GM23248 (cell line): ENCODE measurements around the gene PDXDC1.
"Not testable (repeated sequence)": the region's sequence is repeated elsewhere in the genome, so short reads cannot be mapped to it uniquely, and the experiment has no call there.

Experiments
- EZH2 ChIP-seq: fragments of 200-600 bp; sonication (generic); IDR thresholded peaks from 2 replicates; pipeline ENCODE4 v1.6.1; 2018; ENCODE audit warnings: antibody characterized with exemption, mild to moderate bottlenecking; ENCODE audit not compliant: insufficient read depth, poor library complexity, severe bottlenecking
- EZH2phosphoT487 ChIP-seq: fragments of 200-600 bp; sonication (generic); IDR thresholded peaks from 2 replicates; pipeline ENCODE4 v1.6.1; 2018; ENCODE audit warnings: antibody characterized with exemption, moderate library complexity, mild to moderate bottlenecking, low read depth; ENCODE audit not compliant: insufficient read depth

DNA sequence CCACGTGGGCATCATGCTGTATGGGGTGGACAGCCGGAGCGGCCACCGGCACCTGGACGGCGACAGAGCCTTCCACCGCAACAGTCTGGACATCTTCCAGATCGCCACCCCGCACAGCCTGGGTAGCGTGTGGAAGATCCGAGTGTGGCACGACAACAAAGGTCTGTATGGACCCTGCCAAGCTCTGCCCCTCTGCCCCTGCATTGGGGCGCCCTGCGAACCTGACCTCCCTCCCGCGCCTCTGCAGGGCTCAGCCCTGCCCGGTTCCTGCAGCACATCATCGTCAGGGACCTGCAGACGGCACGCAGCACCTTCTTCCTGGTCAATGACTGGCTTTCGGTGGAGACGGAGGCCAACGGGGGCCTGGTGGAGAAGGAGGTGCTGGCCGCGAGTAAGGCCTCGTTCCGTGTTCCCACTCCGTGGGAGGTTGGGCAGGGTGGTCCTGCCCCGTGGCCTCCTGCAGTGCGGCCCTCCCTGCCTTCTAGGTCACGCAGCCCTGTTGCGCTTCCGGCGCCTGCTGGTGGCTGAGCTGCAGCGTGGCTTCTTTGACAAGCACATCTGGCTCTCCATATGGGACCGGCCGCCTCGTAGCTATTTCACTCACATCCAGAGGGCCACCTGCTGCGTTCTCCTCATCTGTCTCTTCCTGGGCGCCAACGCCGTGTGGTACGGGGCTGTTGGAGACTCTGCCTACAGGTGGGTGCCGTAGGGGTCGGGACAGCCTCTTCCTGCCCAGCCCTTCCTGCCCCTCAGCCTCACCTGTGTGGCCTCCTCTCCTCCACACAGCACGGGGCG is 42.0 kb upstream of the PDXDC1 start:
- TF ChIP-seq EZH2, EZH2phosphoT487: not testable (repeated sequence)
